ENCODE data around the gene TMEM178A.

GRCh38 chr2:39683022-39683699, 17.4 kb downstream of the TMEM178A start:
- TF ChIP-seq CTCF (conservative IDR thresholded peaks at IDR 0.05; ENCODE audit: low read length) (no peak), EZH2phosphoT487 (IDR thresholded peaks at IDR 0.05; ENCODE audit: borderline replicate concordance, low read depth, low read length) (no peak)
